HEK293 (cell line): ENCODE measurements around the gene VOPP1.
A peak's percentile ranks its signal among the peaks of the same experiment; 100 is the strongest.

Source experiments
- CTCF ChIA-PET: fragments of 350-600 bp; formaldehyde crosslinking; extraction: SDS; loops from one replicate; lab custom pipeline; 2021; ENCODE audit warnings: antibody characterized with exemption; lab: Yijun Ruan, JAX
- POLR2A ChIA-PET: fragments of 300-600 bp; formaldehyde crosslinking; extraction: SDS; loops from one replicate; lab custom pipeline; 2020; ENCODE audit warnings: antibody characterized with exemption, inconsistent platforms; lab: Yijun Ruan, JAX
- H3K27ac ChIP-seq: fragments of 200-500 bp; sonication (Bioruptor generic); 2 replicates; pipeline ENCODE4 v1.5.1; 2014; ENCODE audit warnings: low read depth, low read length, control low read depth, inconsistent platforms; ENCODE audit errors: extremely low read depth
- H3K36me3 ChIP-seq, 2 experiments: fragments of 200-500 bp in 1 of 2; sonication (Bioruptor generic) in 1 of 2; 1 replicate in 1 of 2; 2 replicates in 1 of 2; pipeline ENCODE4 v1.5.1; 2014 to 2017; ENCODE audit warnings: inconsistent platforms in 2 of 2, low read length in 2 of 2; ENCODE audit not compliant: control insufficient read depth in 2 of 2, insufficient read depth in 1 of 2
- H3K4me1 ChIP-seq: fragments of 200-500 bp; sonication (Bioruptor generic); 2 replicates; pipeline ENCODE4 v1.5.1; 2014; ENCODE audit warnings: mild to moderate bottlenecking, low read length, inconsistent platforms; ENCODE audit not compliant: control insufficient read depth, insufficient read depth
- H3K4me3 ChIP-seq: 2 replicates; pipeline ENCODE4 v1.5.1; 2011; ENCODE audit warnings: low read depth, mild to moderate bottlenecking, control low read depth, low read length, moderate library complexity
- H3K9me3 ChIP-seq: fragments of 200-500 bp; sonication (Bioruptor generic); 2 replicates; pipeline ENCODE4 v1.5.1; 2014; ENCODE audit warnings: low read depth, low read length, inconsistent platforms; ENCODE audit not compliant: control insufficient read depth, insufficient read depth
- KLF1 ChIP-seq: fragments of 450-650 bp; formaldehyde crosslinking; IDR thresholded peaks from 2 replicates; pipeline ENCODE4 v1.5.1; 2016; ENCODE audit warnings: missing biosample characterization, missing genetic modification characterization
- KLF7 ChIP-seq: fragments of 450-650 bp; formaldehyde crosslinking; IDR thresholded peaks from 2 replicates; pipeline ENCODE4 v1.5.1; 2016; ENCODE audit warnings: missing biosample characterization, missing genetic modification characterization, borderline replicate concordance
- PRDM2 ChIP-seq: fragments of 450-650 bp; formaldehyde crosslinking; IDR thresholded peaks from 2 replicates; pipeline ENCODE4 v1.5.1; 2016; ENCODE audit warnings: missing biosample characterization, missing genetic modification characterization, borderline replicate concordance
- SP7 ChIP-seq: fragments of 450-650 bp; formaldehyde crosslinking; IDR thresholded peaks from 2 replicates; pipeline ENCODE4 v1.5.1; 2016; ENCODE audit warnings: missing biosample characterization, missing genetic modification characterization
- ZBTB6 ChIP-seq: fragments of 450-650 bp; formaldehyde crosslinking; IDR thresholded peaks from 2 replicates; pipeline ENCODE4 v1.5.1; 2017; ENCODE audit warnings: missing biosample characterization, missing genetic modification characterization
- ZIC2 ChIP-seq: fragments of 450-650 bp; formaldehyde crosslinking; IDR thresholded peaks from 2 replicates; pipeline ENCODE4 v1.5.1; 2016; ENCODE audit warnings: missing biosample characterization, missing genetic modification characterization
- ZNF146 ChIP-seq: fragments of 450-650 bp; formaldehyde crosslinking; IDR thresholded peaks from 2 replicates; pipeline ENCODE4 v1.5.1; 2016; ENCODE audit warnings: missing biosample characterization, missing genetic modification characterization
- ZNF223 ChIP-seq: fragments of 450-650 bp; formaldehyde crosslinking; IDR thresholded peaks from 2 replicates; pipeline ENCODE4 v1.5.1; 2016; ENCODE audit warnings: missing biosample characterization, missing genetic modification characterization
- ZNF24 ChIP-seq: fragments of 450-650 bp; formaldehyde crosslinking; IDR thresholded peaks from 2 replicates; pipeline ENCODE4 v1.5.1; 2016; ENCODE audit warnings: missing biosample characterization, missing genetic modification characterization
- ZNF302 ChIP-seq: fragments of 450-650 bp; formaldehyde crosslinking; IDR thresholded peaks from 2 replicates; pipeline ENCODE4 v1.5.1; 2016; ENCODE audit warnings: missing biosample characterization, missing genetic modification characterization, low read depth
- ZNF394 ChIP-seq: fragments of 450-650 bp; formaldehyde crosslinking; IDR thresholded peaks from 2 replicates; pipeline ENCODE4 v1.5.1; 2016; ENCODE audit warnings: missing biosample characterization, missing genetic modification characterization, mild to moderate bottlenecking, moderate library complexity, borderline replicate concordance
- ZNF423 ChIP-seq: fragments of 450-650 bp; formaldehyde crosslinking; IDR thresholded peaks from 2 replicates; pipeline ENCODE4 v1.5.1; 2016; ENCODE audit warnings: missing biosample characterization, missing genetic modification characterization
- ZNF426 ChIP-seq: fragments of 450-650 bp; formaldehyde crosslinking; IDR thresholded peaks from 2 replicates; pipeline ENCODE4 v1.5.1; 2017; ENCODE audit warnings: missing biosample characterization, missing genetic modification characterization, mild to moderate bottlenecking, inconsistent platforms, moderate library complexity
- ZNF501 ChIP-seq: fragments of 450-650 bp; formaldehyde crosslinking; IDR thresholded peaks from 2 replicates; pipeline ENCODE4 v1.5.1; 2016; ENCODE audit warnings: missing biosample characterization, missing genetic modification characterization
- ZNF701 ChIP-seq: fragments of 450-650 bp; formaldehyde crosslinking; IDR thresholded peaks from 2 replicates; pipeline ENCODE4 v1.5.1; 2016; ENCODE audit warnings: missing biosample characterization, missing genetic modification characterization
- ZNF747 ChIP-seq: fragments of 450-650 bp; formaldehyde crosslinking; IDR thresholded peaks from 2 replicates; pipeline ENCODE4 v1.5.1; 2016; ENCODE audit warnings: missing biosample characterization, missing genetic modification characterization
- ZSCAN16 ChIP-seq: fragments of 450-650 bp; formaldehyde crosslinking; IDR thresholded peaks from 2 replicates; pipeline ENCODE4 v1.5.1; 2016; ENCODE audit warnings: missing biosample characterization, missing genetic modification characterization
- TF ChIP-seq, protein P1 (sequence below): fragments of 450-650 bp; formaldehyde crosslinking; IDR thresholded peaks from 2 replicates; pipeline ENCODE4 v1.5.1; 2017; ENCODE audit warnings: missing biosample characterization, missing genetic modification characterization
- TF ChIP-seq, protein P2 (sequence below): fragments of 450-650 bp; formaldehyde crosslinking; IDR thresholded peaks from 2 replicates; pipeline ENCODE4 v1.5.1; 2016; ENCODE audit warnings: missing biosample characterization, missing genetic modification characterization

Gene VOPP1

GRCh38 chr7:55556492-55556891 is 15.8 kb downstream of the VOPP1 start:
- no peaks in the 10 kb centered on the region for H3K36me3 ChIP-seq
- H3K4me1 ChIP-seq: peaks cover 6% of the 10 kb centered on the region; the same call in 1 of the 2 replicates
- ChIA-PET CTCF (interaction anchor here (0.7 to 1.1 kb wide), 3 partner anchors 37 to 783 kb away, joined by 3 read pairs; no protein-coding TSS in a partner anchor), POLR2A (no interaction called here)
- H3K9me3 ChIP-seq: no peaks in the 10 kb centered on the region
- no peak overlapping the region for H3K4me3 ChIP-seq
- no peak overlapping the region for H3K27ac ChIP-seq
- TF ChIP-seq ZNF146 (tag by site-specific recombination): no peak
- TF ChIP-seq ZNF747 (tag by site-specific recombination): no peak
- TF ChIP-seq SP7: no peak
- TF ChIP-seq, protein P1, sequence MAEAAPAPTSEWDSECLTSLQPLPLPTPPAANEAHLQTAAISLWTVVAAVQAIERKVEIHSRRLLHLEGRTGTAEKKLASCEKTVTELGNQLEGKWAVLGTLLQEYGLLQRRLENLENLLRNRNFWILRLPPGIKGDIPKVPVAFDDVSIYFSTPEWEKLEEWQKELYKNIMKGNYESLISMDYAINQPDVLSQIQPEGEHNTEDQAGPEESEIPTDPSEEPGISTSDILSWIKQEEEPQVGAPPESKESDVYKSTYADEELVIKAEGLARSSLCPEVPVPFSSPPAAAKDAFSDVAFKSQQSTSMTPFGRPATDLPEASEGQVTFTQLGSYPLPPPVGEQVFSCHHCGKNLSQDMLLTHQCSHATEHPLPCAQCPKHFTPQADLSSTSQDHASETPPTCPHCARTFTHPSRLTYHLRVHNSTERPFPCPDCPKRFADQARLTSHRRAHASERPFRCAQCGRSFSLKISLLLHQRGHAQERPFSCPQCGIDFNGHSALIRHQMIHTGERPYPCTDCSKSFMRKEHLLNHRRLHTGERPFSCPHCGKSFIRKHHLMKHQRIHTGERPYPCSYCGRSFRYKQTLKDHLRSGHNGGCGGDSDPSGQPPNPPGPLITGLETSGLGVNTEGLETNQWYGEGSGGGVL (tag by site-specific recombination): no peak
- TF ChIP-seq ZNF24: no peak
- no peak for TF ChIP-seq ZSCAN16 (tag by site-specific recombination)
- no peak for TF ChIP-seq ZNF223
- no peak for TF ChIP-seq KLF7
- TF ChIP-seq ZNF501: no peak
- TF ChIP-seq, protein P2, sequence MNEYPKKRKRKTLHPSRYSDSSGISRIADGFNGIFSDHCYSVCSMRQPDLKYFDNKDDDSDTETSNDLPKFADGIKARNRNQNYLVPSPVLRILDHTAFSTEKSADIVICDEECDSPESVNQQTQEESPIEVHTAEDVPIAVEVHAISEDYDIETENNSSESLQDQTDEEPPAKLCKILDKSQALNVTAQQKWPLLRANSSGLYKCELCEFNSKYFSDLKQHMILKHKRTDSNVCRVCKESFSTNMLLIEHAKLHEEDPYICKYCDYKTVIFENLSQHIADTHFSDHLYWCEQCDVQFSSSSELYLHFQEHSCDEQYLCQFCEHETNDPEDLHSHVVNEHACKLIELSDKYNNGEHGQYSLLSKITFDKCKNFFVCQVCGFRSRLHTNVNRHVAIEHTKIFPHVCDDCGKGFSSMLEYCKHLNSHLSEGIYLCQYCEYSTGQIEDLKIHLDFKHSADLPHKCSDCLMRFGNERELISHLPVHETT (tag by site-specific recombination): no peak
- TF ChIP-seq ZNF423 (tag by site-specific recombination): no peak
- no peak for TF ChIP-seq ZNF426 (tag by site-specific recombination)
- TF ChIP-seq ZNF394 (tag by site-specific recombination): no peak
- TF ChIP-seq ZBTB6 (tag by site-specific recombination): no peak
- TF ChIP-seq ZNF701: no peak

GRCh38 chr7:55556031-55556430 is 16.3 kb downstream of the VOPP1 start:
- H3K36me3 ChIP-seq: no peaks in the 10 kb centered on the region
- no peaks in the 10 kb centered on the region for H3K9me3 ChIP-seq
- ChIA-PET POLR2A (no interaction called here), CTCF (interaction anchor here (0.7 to 1.1 kb wide), 4 partner anchors 10 to 783 kb away, joined by 3 read pairs; no protein-coding TSS in a partner anchor)
- no peak overlapping the region for H3K4me3 ChIP-seq
- TF ChIP-seq KLF1 (tag by site-specific recombination): no peak
- no peak for TF ChIP-seq PRDM2 (tag by site-specific recombination)
- TF ChIP-seq SP7: no peak
- no peak for TF ChIP-seq ZNF302 (tag by site-specific recombination)
- peak; percentile 30 for TF ChIP-seq ZIC2 (tag by site-specific recombination)
- no peak overlapping the region for H3K27ac ChIP-seq
- H3K4me1 ChIP-seq: peaks cover 6% of the 10 kb centered on the region; the same call in 1 of the 2 replicates
